Measurements from ENCODE around the gene ZNF593OS.

The ZNF593OS gene

GRCh38 chr1:26181586-26182382 lies 10.2 kb upstream of the ZNF593OS start:
- H3K4me1 ChIP-seq (ENCODE audit: control insufficient read depth, insufficient read depth, low read length): no peaks in the 10 kb centered on the region

GRCh38 chr1:26180010-26180506 lies 8.4 kb upstream of the ZNF593OS start:
- Histone ChIP-seq H3K4me1 (ENCODE audit: control insufficient read depth, insufficient read depth, low read length) (no peaks in the 10 kb centered on the region), H3K9ac (ENCODE audit: low read length) (no peak overlapping the region), H3K9me3 (ENCODE audit: control insufficient read depth, low read length) (no peaks in the 10 kb centered on the region), H3K36me3 (ENCODE audit: control insufficient read depth, insufficient read depth, low read length, severe bottlenecking) (no peaks in the 10 kb centered on the region), H3K27me3 (replicated peaks; ENCODE audit: control insufficient read depth, insufficient read depth, low read length) (peaks cover 2% of the 10 kb centered on the region), H3K4me3 (ENCODE audit: low read length) (no peak overlapping the region)
- no peak for DNase-seq (ENCODE audit: low read depth)

More at GRCh38 chr1:26181586-26182382, 10.2 kb upstream of the ZNF593OS start:
- no peak for DNase-seq (ENCODE audit: low read depth)
- H3K36me3 ChIP-seq (ENCODE audit: control insufficient read depth, insufficient read depth, low read length, severe bottlenecking): no peaks in the 10 kb centered on the region
- H3K9ac ChIP-seq (ENCODE audit: low read length): no peak overlapping the region
- no peaks in the 10 kb centered on the region for H3K9me3 ChIP-seq (ENCODE audit: control insufficient read depth, low read length)
- H3K27me3 ChIP-seq (replicated peaks; ENCODE audit: control insufficient read depth, insufficient read depth, low read length): peaks cover 8% of the 10 kb centered on the region
- H3K4me3 ChIP-seq (ENCODE audit: low read length): no peak overlapping the region

DNA sequence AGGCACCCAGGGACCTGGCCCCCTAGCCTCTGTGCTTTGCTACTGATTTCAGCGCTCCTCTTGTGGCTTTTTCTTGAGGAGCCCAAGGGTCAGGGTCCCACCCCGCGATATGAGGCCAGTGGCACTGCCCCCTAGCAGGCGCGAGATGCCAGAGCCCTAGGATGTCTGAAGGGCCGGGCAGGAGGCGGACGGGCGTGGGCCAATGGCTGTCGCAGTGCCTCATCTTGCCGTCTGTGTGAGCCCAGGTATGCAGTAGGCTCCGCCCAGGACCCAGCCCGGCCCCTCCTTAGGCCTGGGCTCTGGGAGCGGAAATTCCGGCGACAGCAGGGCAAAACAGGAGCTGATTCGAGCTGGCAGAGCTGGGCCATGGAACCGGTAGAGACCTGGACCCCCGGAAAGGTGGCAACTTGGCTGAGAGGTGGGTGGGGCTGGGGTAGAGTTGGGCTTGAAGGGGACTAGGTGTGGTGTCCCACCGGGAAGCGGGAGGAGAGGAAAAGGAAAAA lies 5.6 kb upstream of the ZNF593OS start, which contains the start of gene CNKSR1:
Gene CNKSR1, plus strand, starts transcription at position 310 of the 503 bp plus-strand sequence. Its CDS starts 57 bp downstream, at position 367.
- Histone ChIP-seq H3K4me3 (ENCODE audit: low read length) (no peak within 1 kb of the TSS), H3K4me1 (ENCODE audit: control insufficient read depth, insufficient read depth, low read length) (no peaks in the 10 kb centered on the region), H3K9ac (ENCODE audit: low read length) (no peak within 1 kb of the TSS), H3K27me3 (replicated peaks; ENCODE audit: control insufficient read depth, insufficient read depth, low read length) (no peaks in the 10 kb centered on the region), H3K36me3 (ENCODE audit: control insufficient read depth, insufficient read depth, low read length, severe bottlenecking) (no peaks in the 10 kb centered on the region), H3K9me3 (ENCODE audit: control insufficient read depth, low read length) (no peaks in the 10 kb centered on the region)
- DNase-seq (ENCODE audit: low read depth): no peak

DNA sequence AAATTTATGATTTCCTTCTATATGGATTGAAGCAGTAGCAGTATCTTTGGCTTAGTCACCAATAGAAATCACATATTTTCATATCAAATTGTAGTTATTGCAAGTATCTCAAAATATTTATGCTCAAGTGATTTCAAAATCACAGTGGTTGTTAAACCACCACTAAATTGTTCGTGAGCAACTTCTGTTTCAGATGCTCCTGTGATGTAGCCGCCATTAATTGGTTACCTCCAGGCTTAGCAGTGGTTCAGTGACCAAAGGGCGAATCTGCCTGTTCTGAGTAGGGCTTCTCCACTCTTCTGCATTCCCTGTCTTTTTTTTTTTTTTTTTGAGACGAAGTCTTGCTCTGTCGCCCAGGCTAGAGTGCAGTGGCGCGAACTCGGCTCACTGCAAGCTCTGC lies 3.7 kb upstream of the ZNF593OS start:
- Histone ChIP-seq H3K36me3 (ENCODE audit: control insufficient read depth, insufficient read depth, low read length, severe bottlenecking) (no peaks in the 10 kb centered on the region), H3K4me3 (ENCODE audit: low read length) (no peak overlapping the region), H3K9me3 (ENCODE audit: control insufficient read depth, low read length) (no peaks in the 10 kb centered on the region), H3K4me1 (ENCODE audit: control insufficient read depth, insufficient read depth, low read length) (peaks cover 9% of the 10 kb centered on the region), H3K9ac (ENCODE audit: low read length) (no peak overlapping the region), H3K27me3 (replicated peaks; ENCODE audit: control insufficient read depth, insufficient read depth, low read length) (no peaks in the 10 kb centered on the region)
- DNase-seq (ENCODE audit: low read depth): no peak

DNA sequence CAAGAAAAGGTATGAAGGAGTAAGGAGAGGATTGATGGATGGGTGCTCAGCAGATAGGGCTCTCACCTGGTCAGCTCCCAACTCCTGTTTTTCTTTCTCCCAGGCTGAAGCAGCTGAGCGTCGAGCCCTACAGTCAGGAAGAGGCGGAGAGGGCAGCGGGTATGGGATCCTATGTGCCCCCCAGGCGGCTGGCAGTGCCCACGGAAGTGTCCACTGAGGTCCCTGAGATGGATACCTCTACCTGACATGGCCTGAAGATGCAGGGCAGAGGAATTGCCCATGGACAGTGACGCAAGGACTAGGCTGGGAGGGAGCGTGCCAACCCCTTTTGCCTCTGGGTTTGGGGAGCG lies 1.2 kb downstream of the ZNF593OS start:
- Histone ChIP-seq H3K27me3 (replicated peaks; ENCODE audit: control insufficient read depth, insufficient read depth, low read length) (no peaks in the 10 kb centered on the region), H3K9me3 (ENCODE audit: control insufficient read depth, low read length) (no peaks in the 10 kb centered on the region), H3K4me3 (ENCODE audit: low read length) (peak overlapping the region; percentile 89), H3K9ac (ENCODE audit: low read length) (peak overlapping the region; percentile 96), H3K4me1 (ENCODE audit: control insufficient read depth, insufficient read depth, low read length) (peaks cover 15% of the 10 kb centered on the region), H3K36me3 (ENCODE audit: control insufficient read depth, insufficient read depth, low read length, severe bottlenecking) (no peaks in the 10 kb centered on the region)
- DNase-seq (ENCODE audit: low read depth): no peak

- Histone ChIP-seq H3K36me3 (ENCODE audit: control insufficient read depth, insufficient read depth, low read length, severe bottlenecking) (no peaks in the 10 kb centered on the region), H3K9ac (ENCODE audit: low read length) (peak within 1 kb of the TSS; percentile 96), H3K4me1 (ENCODE audit: control insufficient read depth, insufficient read depth, low read length) (peaks cover 15% of the 10 kb centered on the region), H3K9me3 (ENCODE audit: control insufficient read depth, low read length) (no peaks in the 10 kb centered on the region), H3K27me3 (replicated peaks; ENCODE audit: control insufficient read depth, insufficient read depth, low read length) (no peaks in the 10 kb centered on the region), H3K4me3 (ENCODE audit: low read length) (peak within 1 kb of the TSS; percentile 89)
- peak; percentile 98 for DNase-seq (ENCODE audit: low read depth)
Observed at GRCh38 chr1:26169669-26170471, 1.8 kb downstream of the ZNF593OS start, which contains the start of gene ZNF593. ZNF593 (plus strand) TSS chr1:26169908; CDS start chr1:26169984, 76 bp downstream.

DNA sequence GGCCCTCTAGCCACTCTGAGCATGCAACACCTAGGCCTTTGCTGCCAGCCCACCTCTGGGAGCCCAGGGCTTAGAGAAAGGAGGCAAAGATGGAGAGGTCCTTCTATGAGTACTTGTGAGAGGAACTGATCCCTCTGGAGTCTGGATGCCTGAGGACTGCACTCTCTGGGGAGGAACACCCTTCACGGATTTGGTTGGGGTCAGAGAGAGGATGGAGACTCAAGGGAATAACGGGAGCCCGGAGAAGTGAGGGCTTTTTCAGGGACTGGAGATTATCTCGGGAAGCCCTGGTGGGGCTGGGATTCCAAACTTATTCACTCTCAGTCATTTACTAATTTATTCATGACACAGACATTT lies 2.5 kb downstream of the ZNF593OS start:
- Histone ChIP-seq H3K9ac (ENCODE audit: low read length) (peak overlapping the region; percentile 96), H3K27me3 (replicated peaks; ENCODE audit: control insufficient read depth, insufficient read depth, low read length) (no peaks in the 10 kb centered on the region), H3K36me3 (ENCODE audit: control insufficient read depth, insufficient read depth, low read length, severe bottlenecking) (no peaks in the 10 kb centered on the region), H3K9me3 (ENCODE audit: control insufficient read depth, low read length) (no peaks in the 10 kb centered on the region), H3K4me3 (ENCODE audit: low read length) (peak overlapping the region; percentile 89), H3K4me1 (ENCODE audit: control insufficient read depth, insufficient read depth, low read length) (peaks cover 15% of the 10 kb centered on the region)
- DNase-seq (ENCODE audit: low read depth): no peak

DNA sequence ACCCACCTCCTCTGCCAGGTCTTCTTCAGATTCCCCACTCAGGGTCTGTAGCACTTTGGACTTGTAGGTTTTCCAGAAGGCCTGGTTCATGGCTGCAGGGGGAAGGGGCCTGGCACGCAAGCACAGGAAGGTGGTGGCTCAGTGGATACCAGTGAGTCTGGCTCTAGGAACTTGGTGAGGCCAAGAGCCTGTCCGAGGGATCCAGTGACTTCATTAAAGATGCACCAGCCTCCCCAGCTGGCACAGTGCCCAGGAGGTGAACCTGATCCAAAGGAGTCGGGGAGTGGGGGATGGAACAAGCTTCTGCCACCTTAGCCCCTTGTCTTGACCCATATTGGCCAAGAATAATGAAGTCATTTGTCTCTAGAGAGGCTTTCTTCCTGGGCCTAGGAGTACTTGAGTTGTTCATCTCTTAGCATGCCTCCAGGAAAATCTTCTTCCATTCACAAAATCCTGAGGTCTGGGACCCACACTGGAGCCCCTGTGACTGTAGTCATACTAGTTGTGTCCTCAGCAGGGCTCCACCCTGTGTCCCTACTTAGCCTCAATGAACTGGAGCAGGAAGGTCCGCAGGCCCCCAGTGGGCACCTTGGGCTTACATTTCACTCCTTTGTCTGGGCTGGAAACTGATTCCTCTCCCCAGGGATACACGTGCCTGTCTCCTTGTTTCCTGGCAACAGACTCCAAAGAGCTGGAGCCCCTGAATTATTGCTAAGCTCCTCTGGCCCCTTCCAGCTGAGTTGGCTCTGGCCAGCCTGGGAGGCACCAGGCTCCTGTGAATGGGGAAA lies 3.0 kb downstream of the ZNF593OS start, which contains the start of gene C1orf232:
Gene C1orf232, minus strand, starts transcription at position 554 of the 788 bp plus-strand sequence. Its CDS starts 464 bp downstream, at position 90.
- Histone ChIP-seq H3K4me3 (ENCODE audit: low read length) (peak within 1 kb of the TSS; percentile 89), H3K9ac (ENCODE audit: low read length) (peak within 1 kb of the TSS; percentile 96), H3K36me3 (ENCODE audit: control insufficient read depth, insufficient read depth, low read length, severe bottlenecking) (no peaks in the 10 kb centered on the region), H3K9me3 (ENCODE audit: control insufficient read depth, low read length) (no peaks in the 10 kb centered on the region), H3K27me3 (replicated peaks; ENCODE audit: control insufficient read depth, insufficient read depth, low read length) (peaks cover 4% of the 10 kb centered on the region), H3K4me1 (ENCODE audit: control insufficient read depth, insufficient read depth, low read length) (peaks cover 15% of the 10 kb centered on the region)
- DNase-seq (ENCODE audit: low read depth): no peak

DNA sequence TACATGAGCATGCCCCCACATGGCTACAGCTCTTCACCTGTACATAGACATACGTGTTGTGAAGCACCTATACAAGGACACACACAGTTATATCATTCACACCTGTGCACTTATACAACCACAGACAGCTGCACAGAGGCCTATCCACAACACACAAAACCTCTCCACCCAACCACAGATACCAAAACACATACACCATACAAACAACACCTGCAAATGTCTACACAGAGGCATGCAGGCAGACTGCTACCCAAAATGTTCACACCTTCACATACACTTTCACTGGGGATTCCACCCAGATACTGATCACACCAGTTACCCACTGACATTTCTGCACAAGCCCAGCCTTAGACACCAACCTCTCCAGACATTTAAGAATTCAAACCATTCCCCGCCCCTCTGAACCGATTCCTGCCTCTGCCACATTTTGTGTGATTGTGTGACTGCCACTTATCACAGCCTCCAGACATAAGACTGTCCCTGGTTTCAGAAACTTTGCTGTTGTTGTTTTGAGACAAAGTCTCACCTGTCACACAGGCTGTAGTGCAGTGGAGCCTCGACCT lies 4.8 kb downstream of the ZNF593OS start:
- DNase-seq (ENCODE audit: low read depth): no peak
- Histone ChIP-seq H3K36me3 (ENCODE audit: control insufficient read depth, insufficient read depth, low read length, severe bottlenecking) (no peaks in the 10 kb centered on the region), H3K9me3 (ENCODE audit: control insufficient read depth, low read length) (no peaks in the 10 kb centered on the region), H3K9ac (ENCODE audit: low read length) (no peak overlapping the region), H3K27me3 (replicated peaks; ENCODE audit: control insufficient read depth, insufficient read depth, low read length) (peaks cover 13% of the 10 kb centered on the region), H3K4me3 (ENCODE audit: low read length) (no peak overlapping the region), H3K4me1 (ENCODE audit: control insufficient read depth, insufficient read depth, low read length) (peaks cover 19% of the 10 kb centered on the region)

Measured in adipocyte (in vitro differentiated cells).